HG03103 (cell line): Measurements from ENCODE around the gene HID1.
"Not testable (repeated sequence)": the region's sequence is repeated elsewhere in the genome, so short reads cannot be mapped to it uniquely, and the experiment has no call there.

ENCODE experiments used
- ATAC-seq: cut with Tn5 transposase; IDR thresholded peaks from one replicate; pipeline ENCODE4 v1.9.1; 2021; ENCODE audit warnings: low read depth; ENCODE audit not compliant: unreplicated experiment

The HID1 gene

GRCh38 chr17:74971069-74971841 lies 1.3 kb downstream of the HID1 start:
- no peak for ATAC-seq

GRCh38 chr17:74970395-74970794 lies 2.2 kb downstream of the HID1 start:
- no peak for ATAC-seq

- ATAC-seq, result not testable (repeated sequence)
Measured at GRCh38 chr17:74969501-74969900, 3.1 kb downstream of the HID1 start.

GRCh38 chr17:74968361-74968780 lies 4.2 kb downstream of the HID1 start:
- no peak for ATAC-seq

- ATAC-seq, result no peak
Measured at GRCh38 chr17:74964988-74965622, 7.5 kb downstream of the HID1 start.

GRCh38 chr17:74964246-74964761 lies 8.3 kb downstream of the HID1 start:
- ATAC-seq, result no peak

GRCh38 chr17:74963656-74964055 lies 8.9 kb downstream of the HID1 start:
- no peak for ATAC-seq

- no peak for ATAC-seq
Measured at GRCh38 chr17:74962622-74963394, 9.8 kb downstream of the HID1 start.

GRCh38 chr17:74961657-74962350 lies 10.8 kb downstream of the HID1 start:
- no peak for ATAC-seq

GRCh38 chr17:74960570-74961342 lies 11.8 kb downstream of the HID1 start:
- ATAC-seq, result no peak

GRCh38 chr17:74959826-74960515 lies 12.6 kb downstream of the HID1 start:
- ATAC-seq, result no peak

- no peak for ATAC-seq
Measured at GRCh38 chr17:74957935-74958740, 14.4 kb downstream of the HID1 start.

- ATAC-seq, result no peak
Measured at GRCh38 chr17:74956093-74956492, 16.5 kb downstream of the HID1 start.

- ATAC-seq, result no peak
Measured at GRCh38 chr17:74954665-74955421, 17.7 kb downstream of the HID1 start.

GRCh38 chr17:74954115-74954514 lies 18.4 kb downstream of the HID1 start:
- no peak for ATAC-seq

GRCh38 chr17:74953134-74953687 lies 19.3 kb downstream of the HID1 start:
- ATAC-seq, result no peak

- no peak for ATAC-seq
Measured at GRCh38 chr17:74952431-74953133, 20.0 kb downstream of the HID1 start.
